HG03520 (cell line): ENCODE measurements around the gene EXOC3L1.

Source experiments
- ATAC-seq: cut with Tn5 transposase; IDR thresholded peaks from one replicate; pipeline ENCODE4 v1.9.1; 2021; ENCODE audit warnings: mild to moderate bottlenecking, moderate library complexity; ENCODE audit not compliant: unreplicated experiment

The EXOC3L1 gene, protein sequence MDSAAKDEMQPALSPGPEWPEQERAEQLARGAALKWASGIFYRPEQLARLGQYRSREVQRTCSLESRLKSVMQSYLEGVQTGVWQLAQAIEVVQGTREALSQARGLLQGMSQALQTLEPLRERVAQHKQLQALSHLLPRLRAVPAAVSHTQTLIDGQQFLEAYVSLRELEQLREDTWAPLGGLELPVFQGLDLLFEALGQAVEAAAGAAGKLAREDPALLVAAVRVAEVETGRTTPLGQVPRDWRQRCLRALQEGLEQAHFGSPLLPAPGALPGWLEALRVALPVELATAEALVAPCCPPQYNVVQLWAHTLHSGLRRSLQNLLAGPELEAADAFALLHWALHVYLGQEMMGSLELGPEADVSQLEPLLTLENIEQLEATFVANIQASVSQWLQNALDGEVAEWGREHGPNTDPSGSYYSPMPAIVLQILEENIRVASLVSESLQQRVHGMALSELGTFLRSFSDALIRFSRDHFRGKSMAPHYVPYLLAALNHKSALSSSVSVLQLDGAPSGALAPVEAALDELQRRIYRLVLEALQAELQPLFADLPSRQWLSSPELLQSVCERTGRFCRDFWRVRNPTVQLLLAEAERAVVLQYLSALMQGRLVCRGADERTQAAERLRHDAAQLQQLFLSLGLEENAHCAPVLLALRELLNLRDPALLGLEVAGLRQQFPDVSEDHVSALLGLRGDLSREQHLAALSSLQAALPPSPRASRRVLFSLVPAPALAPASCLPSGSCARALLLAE

GRCh38 chr16:67190041-67190440 lies at the start of gene EXOC3L1:
EXOC3L1 (minus strand) TSS chr16:67190136; CDS start chr16:67189676, 460 bp downstream.
- ATAC-seq = no peak

DNA sequence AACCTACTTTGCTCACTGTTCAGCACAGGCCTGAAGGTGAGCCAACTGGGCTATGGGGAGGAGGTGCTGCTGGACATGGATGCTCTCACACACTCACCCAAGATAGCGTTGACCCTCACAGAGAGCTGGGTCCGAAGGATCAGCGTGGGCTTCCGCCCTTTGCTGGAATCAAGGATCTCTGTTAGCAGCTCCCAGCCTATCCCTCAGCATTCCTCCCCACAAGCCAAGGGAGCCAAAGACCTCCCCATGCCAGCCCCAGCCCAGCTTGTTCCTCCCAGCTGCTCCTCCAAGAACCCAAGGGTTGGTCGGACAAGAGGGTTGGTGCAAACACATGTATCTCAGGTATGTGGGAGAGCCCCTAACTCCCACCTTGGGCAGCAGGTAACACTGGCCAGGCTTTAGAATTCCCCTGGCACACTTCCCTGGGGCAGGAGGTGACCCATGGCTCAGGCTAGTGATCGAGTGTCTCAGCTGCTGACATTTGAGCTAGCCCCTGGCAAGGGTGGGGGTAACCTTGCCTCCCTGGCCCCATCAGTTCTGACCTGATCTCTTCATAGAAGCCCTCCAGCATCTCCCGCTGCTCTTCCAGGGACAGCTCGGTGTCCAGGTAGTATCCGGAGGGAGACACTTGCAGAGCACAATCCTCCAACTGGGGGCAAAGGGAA lies 49.0 kb upstream of the EXOC3L1 start:
- no peak for ATAC-seq

- no peak for ATAC-seq
These were observed 48.3 kb upstream of the EXOC3L1 start for GRCh38 chr16:67238278-67238575.

GRCh38 chr16:67237396-67238277 lies 47.7 kb upstream of the EXOC3L1 start:
- ATAC-seq = no peak

GRCh38 chr16:67236563-67237395 lies 46.8 kb upstream of the EXOC3L1 start:
- no peak for ATAC-seq

- no peak for ATAC-seq
These were observed 46.1 kb upstream of the EXOC3L1 start for GRCh38 chr16:67235816-67236562.

DNA sequence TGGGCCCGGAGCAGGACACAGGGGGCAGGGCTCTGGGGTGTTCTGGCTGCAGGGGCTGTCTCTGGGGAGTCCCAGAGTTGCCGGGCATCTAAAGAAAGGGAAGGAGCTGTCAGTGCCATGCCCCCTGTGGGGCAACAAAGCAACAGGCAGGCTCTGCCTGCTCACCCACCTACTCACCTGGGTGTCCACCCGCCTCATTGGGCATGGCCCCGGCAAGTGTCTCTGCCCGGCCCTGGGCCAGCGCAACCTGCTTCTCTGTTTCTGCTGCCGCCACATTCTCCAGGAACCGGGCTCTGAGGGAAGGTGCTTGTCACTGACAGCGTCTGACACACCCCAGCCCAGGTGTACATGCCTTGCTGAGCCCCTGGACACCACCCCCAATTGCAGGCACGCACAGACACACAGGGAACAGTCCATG lies 44.3 kb upstream of the EXOC3L1 start:
- no peak for ATAC-seq

DNA sequence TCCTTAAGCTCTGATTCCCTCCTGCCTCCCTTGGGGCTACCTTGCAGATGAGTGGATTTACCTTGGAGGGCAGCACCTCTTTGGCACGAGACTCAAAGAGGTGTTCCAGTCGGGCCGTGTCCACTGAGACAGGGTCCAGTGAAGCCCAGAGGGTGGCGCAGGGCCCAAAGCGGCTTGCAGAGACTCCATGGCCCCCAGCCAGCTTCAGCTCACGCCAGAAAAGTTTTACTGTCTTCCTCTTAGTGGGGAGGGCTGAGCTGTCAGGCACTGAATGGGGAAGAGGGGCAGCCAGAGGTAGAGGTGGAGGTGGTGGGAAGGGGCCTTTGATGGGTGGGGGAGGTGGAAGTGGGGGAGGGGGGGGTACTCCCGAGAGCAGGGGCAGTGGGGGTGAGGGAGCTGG lies 43.7 kb upstream of the EXOC3L1 start:
- no peak for ATAC-seq

DNA sequence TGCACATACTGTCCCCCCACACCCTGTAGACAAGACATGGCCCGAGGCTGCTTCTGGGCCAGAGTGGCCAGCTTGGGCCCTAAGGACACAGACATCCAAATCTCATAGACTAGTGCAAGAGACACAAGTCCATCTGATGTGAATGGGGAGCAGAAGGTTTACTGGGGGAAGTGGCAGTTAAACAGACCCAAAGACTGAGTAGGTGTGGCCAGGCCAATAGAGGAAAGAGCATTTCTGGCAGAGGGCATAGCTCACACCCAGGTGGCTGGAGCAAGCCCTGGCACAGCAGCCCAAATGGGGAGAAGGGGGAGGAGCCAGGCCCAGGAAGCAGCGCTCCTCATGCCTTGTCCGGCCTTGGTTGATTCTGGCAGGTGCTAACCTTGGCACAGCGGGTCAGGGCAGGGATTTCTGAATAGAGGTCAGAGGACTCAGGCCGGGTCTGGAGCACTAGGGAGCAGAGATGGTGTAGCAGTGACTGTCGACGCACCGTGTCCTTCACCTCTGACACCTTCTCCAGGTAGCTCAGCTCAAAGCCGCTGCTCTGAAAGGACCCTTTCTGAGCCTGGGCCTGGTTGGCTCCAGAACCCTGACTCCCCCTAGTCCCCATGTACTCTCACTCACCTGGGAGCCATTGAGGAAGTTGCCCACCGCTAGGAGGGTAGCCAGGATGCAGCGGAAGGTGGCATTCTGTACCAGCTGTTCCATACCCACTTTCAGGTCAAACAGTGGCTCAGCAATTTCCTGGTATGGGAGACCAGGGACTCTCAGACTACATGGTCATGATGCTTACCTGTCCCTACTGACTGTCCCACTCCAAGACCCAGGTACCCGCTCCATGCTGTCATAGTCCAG lies 41.1 kb upstream of the EXOC3L1 start:
- ATAC-seq = no peak

GRCh38 chr16:67229906-67230808 lies 40.2 kb upstream of the EXOC3L1 start:
- no peak for ATAC-seq

- ATAC-seq = no peak
These were observed 39.0 kb upstream of the EXOC3L1 start for GRCh38 chr16:67228905-67229304.

DNA sequence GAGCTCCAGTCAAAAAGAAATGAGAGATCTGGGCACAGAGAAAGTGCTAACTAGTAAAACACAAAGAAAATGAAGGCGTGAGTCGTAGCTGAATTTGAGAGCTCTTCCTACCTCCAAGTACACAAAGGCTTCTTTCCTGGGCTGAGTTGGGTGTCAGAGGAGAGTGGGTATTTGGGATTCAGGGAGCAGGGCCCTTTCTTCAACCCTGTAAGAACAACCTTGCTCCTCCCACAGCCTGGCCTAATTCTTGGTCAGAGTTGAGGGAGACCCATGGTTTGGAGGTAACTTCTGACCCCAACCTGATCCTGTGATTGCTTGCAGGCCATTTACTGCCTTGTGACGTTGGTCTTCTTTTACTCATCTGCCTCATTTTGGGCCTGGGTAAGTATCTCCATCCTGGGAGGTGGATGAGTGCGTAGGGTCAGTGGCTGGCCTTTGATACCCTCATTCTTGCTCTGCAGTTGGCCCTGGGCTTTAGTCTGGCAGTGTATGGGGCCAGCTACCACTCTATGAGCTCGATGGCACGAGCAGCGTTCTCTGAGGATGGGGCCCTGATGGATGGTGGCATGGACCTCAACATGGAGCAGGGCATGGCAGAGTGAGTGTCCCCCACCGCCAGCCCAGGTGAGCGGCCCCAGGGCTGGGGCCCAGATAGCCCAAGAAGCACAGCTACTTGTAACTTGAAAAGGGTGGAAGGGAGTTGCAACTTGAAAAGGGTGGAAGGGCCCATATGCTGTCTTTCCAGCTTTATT lies 38.3 kb upstream of the EXOC3L1 start:
- no peak for ATAC-seq

DNA sequence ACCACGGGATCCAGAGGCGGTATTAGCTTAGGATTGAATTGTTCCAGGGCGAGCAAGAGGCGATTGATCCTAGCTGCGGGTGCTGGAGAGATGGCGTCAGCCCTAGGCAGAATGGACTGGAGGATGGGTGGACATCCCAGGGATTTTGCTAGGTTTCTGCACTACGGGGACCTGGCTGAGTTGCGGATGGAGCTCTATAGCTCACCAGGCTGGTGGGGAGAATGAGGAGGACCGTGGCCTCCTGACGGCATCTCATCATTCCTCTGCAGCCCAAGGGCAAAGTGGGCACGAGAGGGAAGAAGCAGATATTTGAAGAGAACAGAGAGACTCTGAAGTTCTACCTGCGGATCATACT lies 37.6 kb upstream of the EXOC3L1 start:
- no peak for ATAC-seq

DNA sequence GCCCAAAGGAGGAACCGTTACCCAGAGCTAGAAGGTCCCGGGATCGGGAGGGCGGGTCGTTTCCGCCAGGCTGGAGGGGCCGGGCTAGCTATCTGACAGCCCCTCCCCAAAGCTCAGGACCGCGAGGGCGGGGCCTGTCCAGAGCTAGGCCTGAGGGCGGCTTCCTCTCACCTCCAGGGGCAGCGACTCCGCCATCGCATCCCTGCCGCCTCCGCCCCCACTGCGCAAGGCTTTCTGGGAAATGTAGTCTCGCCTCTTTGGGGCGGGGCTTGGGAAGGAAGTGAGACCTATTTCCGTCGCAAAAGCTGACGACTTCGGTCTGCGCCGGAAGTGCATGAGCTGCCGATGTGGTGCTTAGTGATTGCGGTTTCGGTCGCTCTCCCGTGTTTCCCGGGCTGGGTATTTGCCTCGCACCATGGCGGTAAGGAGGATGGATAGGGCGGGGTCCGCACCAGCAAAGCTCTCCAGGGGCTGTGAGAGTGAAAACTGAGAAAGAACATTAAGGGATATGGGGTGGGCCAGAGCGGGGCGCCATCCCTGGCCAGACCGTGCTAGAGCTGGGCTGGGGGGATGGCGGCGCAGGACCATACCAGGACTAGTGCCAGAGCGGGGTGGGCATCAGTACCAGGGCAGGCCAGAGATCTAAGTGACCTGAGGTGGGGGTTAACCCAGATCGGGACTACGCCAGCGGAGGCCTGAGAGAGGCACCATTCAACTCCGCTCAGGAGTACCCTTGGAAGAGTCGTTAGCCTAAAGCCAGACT lies 37.0 kb upstream of the EXOC3L1 start, which contains the start of gene TMEM208:
Gene TMEM208 (plus strand): TSS at position 327 of the 763 bp plus-strand sequence. CDS start 89 bp downstream, at position 416.
- peak; percentile 86 for ATAC-seq

GRCh38 chr16:67226295-67226803 lies 36.4 kb upstream of the EXOC3L1 start:
- no peak for ATAC-seq

GRCh38 chr16:67223992-67224391 lies 34.1 kb upstream of the EXOC3L1 start:
- no peak for ATAC-seq
